Neuronal stem cell (in vitro differentiated cells): ENCODE results near the gene SYDE2.

Experiments used
- DNase-seq: peaks from one replicate; pipeline ENCODE4 v3.0.0-alpha.2; 2013; ENCODE audit warnings: low spot score
- H2AFZ ChIP-seq: one replicate; pipeline ENCODE4 v1.6.1; 2013; ENCODE audit warnings: mild to moderate bottlenecking, low read length, inconsistent platforms
- H2AK5ac ChIP-seq: 2 replicates; pipeline ENCODE4 v1.6.1; 2013; ENCODE audit warnings: low read depth, mild to moderate bottlenecking, inconsistent platforms, low read length, moderate library complexity, mixed read lengths
- H2BK120ac ChIP-seq: 2 replicates; pipeline ENCODE4 v1.6.1; 2013; ENCODE audit warnings: low read depth, mild to moderate bottlenecking, inconsistent platforms, low read length, moderate library complexity, mixed read lengths
- H2BK12ac ChIP-seq: one replicate; pipeline ENCODE4 v1.6.1; 2013; ENCODE audit warnings: low read length, inconsistent platforms
- H2BK15ac ChIP-seq: 2 replicates; pipeline ENCODE4 v1.6.1; 2013; ENCODE audit warnings: mild to moderate bottlenecking, low read length, inconsistent platforms, mixed read lengths
- H2BK5ac ChIP-seq: one replicate; pipeline ENCODE4 v1.6.1; 2013; ENCODE audit warnings: inconsistent platforms, mild to moderate bottlenecking, low read length, moderate library complexity
- H3K14ac ChIP-seq: one replicate; pipeline ENCODE4 v1.6.1; 2013; ENCODE audit warnings: low read length, inconsistent platforms
- H3K18ac ChIP-seq: 2 replicates; pipeline ENCODE4 v1.6.1; 2013; ENCODE audit warnings: low read length, inconsistent platforms
- H3K23ac ChIP-seq: 2 replicates; pipeline ENCODE4 v1.6.1; 2013; ENCODE audit warnings: low read depth, mild to moderate bottlenecking, mixed read lengths, low read length, inconsistent platforms; ENCODE audit not compliant: poor library complexity
- H3K27ac ChIP-seq: replicated peaks from 3 replicates; pipeline ENCODE4 v1.5.1; 2013; ENCODE audit warnings: low read length, inconsistent platforms
- H3K27me3 ChIP-seq, 3 experiments: 2 replicates each; pipeline ENCODE4 v1.6.1; 2013; ENCODE audit warnings: low read length in 3 of 3, mild to moderate bottlenecking in 2 of 3, inconsistent platforms in 1 of 3, low read depth in 1 of 3, mixed read lengths in 1 of 3, moderate library complexity in 1 of 3; ENCODE audit not compliant: control insufficient read depth in 3 of 3, insufficient read depth in 3 of 3
- H3K36me3 ChIP-seq, 2 donors: replicated peaks in 1 of 2; 2 replicates each; pipeline ENCODE4 v1.6.1; 2013; ENCODE audit warnings: low read length in 2 of 2; ENCODE audit not compliant: control insufficient read depth in 2 of 2, insufficient read depth in 2 of 2
- H3K4ac ChIP-seq: 2 replicates; pipeline ENCODE4 v1.6.1; 2013; ENCODE audit warnings: inconsistent platforms, mild to moderate bottlenecking, low read length, moderate library complexity
- H3K4me1 ChIP-seq, 2 donors: 1 replicate in 1 of 2; 2 replicates in 1 of 2; pipeline ENCODE4 v1.6.1; 2013; ENCODE audit warnings: low read length in 2 of 2, low read depth in 1 of 2; ENCODE audit not compliant: control insufficient read depth in 2 of 2, insufficient read depth in 1 of 2
- H3K4me2 ChIP-seq: one replicate; pipeline ENCODE4 v1.6.1; 2013; ENCODE audit warnings: mild to moderate bottlenecking, low read length, inconsistent platforms; ENCODE audit not compliant: insufficient read depth, poor library complexity, severe bottlenecking
- H3K4me3 ChIP-seq, 2 donors: 2 replicates each; pipeline ENCODE4 v1.5.1; 2013; ENCODE audit warnings: low read length in 2 of 2, mild to moderate bottlenecking in 2 of 2, inconsistent platforms in 1 of 2, moderate library complexity in 1 of 2
- H3K79me1 ChIP-seq: one replicate; pipeline ENCODE4 v1.6.1; 2013; ENCODE audit warnings: low read depth, mild to moderate bottlenecking, inconsistent platforms, low read length, moderate library complexity
- H3K9ac ChIP-seq: one replicate; pipeline ENCODE4 v1.6.1; 2013; ENCODE audit warnings: mild to moderate bottlenecking, low read depth, low read length, inconsistent platforms; ENCODE audit not compliant: poor library complexity
- H3K9me3 ChIP-seq, 2 donors: replicated peaks in 1 of 2; 2 replicates each; pipeline versions ENCODE3 to v1.6.1; 2013; ENCODE audit warnings: low read length in 2 of 2, mild to moderate bottlenecking in 2 of 2, inconsistent platforms in 1 of 2, low read depth in 1 of 2, mixed read lengths in 1 of 2, moderate library complexity in 1 of 2; ENCODE audit not compliant: control insufficient read depth in 2 of 2, insufficient read depth in 1 of 2
- H4K8ac ChIP-seq: one replicate; pipeline ENCODE4 v1.6.1; 2013; ENCODE audit warnings: low read depth, mild to moderate bottlenecking, inconsistent platforms, low read length, moderate library complexity
- H4K91ac ChIP-seq: one replicate; pipeline ENCODE4 v1.6.1; 2013; ENCODE audit warnings: low read length, low read depth, mild to moderate bottlenecking, inconsistent platforms; ENCODE audit not compliant: poor library complexity
- WGBS, 2 donors: extraction: QIAGEN DNeasy Blood & Tissue Kit; methylation state at CpG; one replicate each; pipeline ENCODE4 v1.1.7; 2013; ENCODE audit warnings: missing lambda C conversion rate in 2 of 2, mixed read lengths in 1 of 2; ENCODE audit not compliant: insufficient read length in 2 of 2, insufficient replicate concordance in 1 of 2; ENCODE audit errors: extremely low coverage in 2 of 2; 5-methylcytosine and 5-hydroxymethylcytosine counted together

Gene SYDE2

GRCh38 chr1:85237613-85238012, 36.8 kb upstream of the SYDE2 start:
- H3K9me3 ChIP-seq, result no peaks in the 10 kb centered on the region
- WGBS, 2 donors, result no CpG with 5 or more reads among the region's 1 CpG
- no peak overlapping the region for H2BK12ac ChIP-seq
- H2BK120ac ChIP-seq, result no peak overlapping the region
- peaks cover 0 to 16% (median 0%) of the 10 kb centered on the region in 3 experiments for H3K27me3 ChIP-seq
- H2AK5ac ChIP-seq, result no peak overlapping the region
- no peaks in the 10 kb centered on the region for H3K79me1 ChIP-seq
- H3K4me2 ChIP-seq, result no peak overlapping the region
- no peak overlapping the region for H3K4me3 ChIP-seq
- no peak overlapping the region for H3K14ac ChIP-seq
- peaks cover 0 to 1% of the 10 kb centered on the region in 2 donors for H3K4me1 ChIP-seq
- no peak overlapping the region for H4K91ac ChIP-seq
- no peak overlapping the region for H3K4ac ChIP-seq
- H2BK5ac ChIP-seq, result no peak overlapping the region
- no peak overlapping the region for H3K23ac ChIP-seq
- no peak overlapping the region for H3K27ac ChIP-seq
- H2AFZ ChIP-seq, result no peak overlapping the region
- no peak overlapping the region for H3K18ac ChIP-seq
- H4K8ac ChIP-seq, result no peak overlapping the region
- H3K36me3 ChIP-seq, result no peaks in the 10 kb centered on the region
- no peak for DNase-seq
- no peak overlapping the region for H3K9ac ChIP-seq
- no peak overlapping the region for H2BK15ac ChIP-seq

- H2BK5ac ChIP-seq, result no peak overlapping the region
- no peak overlapping the region for H2BK12ac ChIP-seq
- peaks cover 2 to 8% of the 10 kb centered on the region in 2 donors for H3K4me1 ChIP-seq
- no peaks in the 10 kb centered on the region for H3K79me1 ChIP-seq
- no peak overlapping the region for H3K23ac ChIP-seq
- no peaks in the 10 kb centered on the region for H3K36me3 ChIP-seq
- no peak overlapping the region for H3K4ac ChIP-seq
- DNase-seq, result no peak
- H4K8ac ChIP-seq, result no peak overlapping the region
- no peaks in the 10 kb centered on the region for H3K9me3 ChIP-seq
- no peak overlapping the region for H3K18ac ChIP-seq
- H3K14ac ChIP-seq, result no peak overlapping the region
- no peak overlapping the region for H2AK5ac ChIP-seq
- no peak overlapping the region for H3K4me2 ChIP-seq
- peak overlapping the region in 1 of 2 donors; percentile 32 for H3K4me3 ChIP-seq
- no peak overlapping the region for H4K91ac ChIP-seq
- H3K9ac ChIP-seq, result no peak overlapping the region
- no CpG with 5 or more reads among the region's 8 CpGs for WGBS, 2 donors
- H3K27me3 ChIP-seq, result peaks cover 0 to under 1% (median 0%) of the 10 kb centered on the region in 3 experiments
- H2BK120ac ChIP-seq, result no peak overlapping the region
- no peak overlapping the region for H2AFZ ChIP-seq
- H3K27ac ChIP-seq, result no peak overlapping the region
- H2BK15ac ChIP-seq, result no peak overlapping the region
These were observed 29.6 kb upstream of the SYDE2 start for GRCh38 chr1:85230305-85230977.

GRCh38 chr1:85229574-85230097, 28.8 kb upstream of the SYDE2 start:
- Histone ChIP-seq H4K8ac (no peak overlapping the region), H3K36me3 (no peaks in the 10 kb centered on the region), H3K4me1 (peaks cover 4 to 9% of the 10 kb centered on the region in 2 donors), H2BK5ac (no peak overlapping the region), H3K14ac (no peak overlapping the region), H3K27me3 (peaks cover 0 to 7% (median 0%) of the 10 kb centered on the region in 3 experiments), H3K79me1 (no peaks in the 10 kb centered on the region), H2AFZ (no peak overlapping the region), H3K9ac (no peak overlapping the region), H2BK120ac (no peak overlapping the region), H3K9me3 (no peaks in the 10 kb centered on the region), H3K23ac (no peak overlapping the region), H4K91ac (no peak overlapping the region), H3K4me3 (no peak overlapping the region), H3K18ac (no peak overlapping the region), H3K27ac (no peak overlapping the region), H2BK15ac (no peak overlapping the region), H2BK12ac (no peak overlapping the region), H2AK5ac (no peak overlapping the region), H3K4ac (no peak overlapping the region), H3K4me2 (no peak overlapping the region)
- no peak for DNase-seq
- no CpG with 5 or more reads among the region's 6 CpGs for WGBS, 2 donors

- H3K23ac ChIP-seq, result no peak overlapping the region
- H3K9ac ChIP-seq, result no peak overlapping the region
- H3K79me1 ChIP-seq, result no peaks in the 10 kb centered on the region
- peaks cover 4 to 9% of the 10 kb centered on the region in 2 donors for H3K4me1 ChIP-seq
- H3K18ac ChIP-seq, result no peak overlapping the region
- H3K27ac ChIP-seq, result no peak overlapping the region
- no peak overlapping the region for H3K14ac ChIP-seq
- H3K4me2 ChIP-seq, result no peak overlapping the region
- WGBS, 2 donors, result no CpG with 5 or more reads among the region's 1 CpG
- H3K36me3 ChIP-seq, result no peaks in the 10 kb centered on the region
- H2AFZ ChIP-seq, result no peak overlapping the region
- H3K9me3 ChIP-seq, result no peaks in the 10 kb centered on the region
- peaks cover 0 to 13% (median 0%) of the 10 kb centered on the region in 3 experiments for H3K27me3 ChIP-seq
- no peak overlapping the region for H2BK12ac ChIP-seq
- DNase-seq, result no peak
- H4K8ac ChIP-seq, result no peak overlapping the region
- H2BK120ac ChIP-seq, result no peak overlapping the region
- H2BK5ac ChIP-seq, result no peak overlapping the region
- no peak overlapping the region for H3K4ac ChIP-seq
- no peak overlapping the region for H4K91ac ChIP-seq
- no peak overlapping the region for H2AK5ac ChIP-seq
- H3K4me3 ChIP-seq, result no peak overlapping the region
- no peak overlapping the region for H2BK15ac ChIP-seq
These were observed 28.2 kb upstream of the SYDE2 start for GRCh38 chr1:85228972-85229371.
